Measurements from ENCODE around the gene ZNF804A. TPM values are rescaled to one million over a fixed set of nuclear protein-coding genes. Genes with fewer than 3 reads are reported as not detected.
A peak's percentile ranks its signal among the peaks of the same experiment; 100 is the strongest.

ZNF804A gene
- total RNA-seq, 1 experiment from 2014 or later = not detected

GRCh38 chr2:184890311-184890710 is 292.0 kb downstream of the ZNF804A start:
- in situ Hi-C loops (cut with HindIII; ENCODE audit: low sequenced_read_pairs) = no loop called here
- no peak for DNase-seq (ENCODE audit: low spot score)

- no peak for DNase-seq (ENCODE audit: low spot score)
- in situ Hi-C loops (cut with HindIII; ENCODE audit: low sequenced_read_pairs) = no loop called here
These were observed 306.7 kb downstream of the ZNF804A start for GRCh38 chr2:184904991-184905390.

GRCh38 chr2:184906160-184906559 is 307.8 kb downstream of the ZNF804A start:
- in situ Hi-C loops (cut with HindIII; ENCODE audit: low sequenced_read_pairs) = no loop called here
- DNase-seq (ENCODE audit: low spot score) = no peak

- DNase-seq (ENCODE audit: low spot score) = peak; percentile 29
- in situ Hi-C loops (cut with HindIII; ENCODE audit: low sequenced_read_pairs) = no loop called here
These were observed 308.4 kb downstream of the ZNF804A start for GRCh38 chr2:184906709-184907108.

GRCh38 chr2:184908966-184909365 is 310.6 kb downstream of the ZNF804A start:
- DNase-seq (ENCODE audit: low spot score) = peak; percentile 47
- in situ Hi-C loops (cut with HindIII; ENCODE audit: low sequenced_read_pairs) = no loop called here

- DNase-seq (ENCODE audit: low spot score) = no peak
- in situ Hi-C loops (cut with HindIII; ENCODE audit: low sequenced_read_pairs) = no loop called here
These were observed 322.2 kb downstream of the ZNF804A start for GRCh38 chr2:184920451-184920965.

- DNase-seq (ENCODE audit: low spot score) = no peak
- in situ Hi-C loops (cut with HindIII; ENCODE audit: low sequenced_read_pairs) = no loop called here
These were observed 323.3 kb downstream of the ZNF804A start for GRCh38 chr2:184921676-184922075.

- in situ Hi-C loops (cut with HindIII; ENCODE audit: low sequenced_read_pairs) = no loop called here
- no peak for DNase-seq (ENCODE audit: low spot score)
These were observed 325.4 kb downstream of the ZNF804A start for GRCh38 chr2:184923751-184924150.

GRCh38 chr2:184927040-184927439 is 328.7 kb downstream of the ZNF804A start:
- DNase-seq (ENCODE audit: low spot score) = no peak
- in situ Hi-C loops (cut with HindIII; ENCODE audit: low sequenced_read_pairs) = no loop called here

GRCh38 chr2:184936761-184937160 is 338.4 kb downstream of the ZNF804A start:
- no peak for DNase-seq (ENCODE audit: low spot score)
- in situ Hi-C loops (cut with HindIII; ENCODE audit: low sequenced_read_pairs) = no loop called here

- DNase-seq (ENCODE audit: low spot score) = no peak
These were observed 340.1 kb downstream of the ZNF804A start for GRCh38 chr2:184938221-184938985.

GRCh38 chr2:184945326-184945725 is 347.0 kb downstream of the ZNF804A start:
- no peak for DNase-seq (ENCODE audit: low spot score)
- in situ Hi-C loops (cut with HindIII; ENCODE audit: low sequenced_read_pairs) = no loop called here

More at GRCh38 chr2:184938221-184938985, 340.1 kb downstream of the ZNF804A start:
- in situ Hi-C loops (cut with HindIII; ENCODE audit: low sequenced_read_pairs) = no loop called here

- in situ Hi-C loops (cut with HindIII; ENCODE audit: low sequenced_read_pairs) = no loop called here
- DNase-seq (ENCODE audit: low spot score) = no peak
These were observed 347.5 kb downstream of the ZNF804A start for GRCh38 chr2:184945824-184946223.

GRCh38 chr2:184956856-184957255 is 358.5 kb downstream of the ZNF804A start:
- DNase-seq (ENCODE audit: low spot score) = no peak
- in situ Hi-C loops (cut with HindIII; ENCODE audit: low sequenced_read_pairs) = no loop called here

GRCh38 chr2:184971546-184972068 is 373.3 kb downstream of the ZNF804A start:
- DNase-seq (ENCODE audit: low spot score) = no peak
- in situ Hi-C loops (cut with HindIII; ENCODE audit: low sequenced_read_pairs) = no loop called here

Measured in G401 (cell line).